ENCODE results near the gene SLC24A5.

The SLC24A5 gene
- 0 reads per million in 2 donors for total RNA-seq

DNA sequence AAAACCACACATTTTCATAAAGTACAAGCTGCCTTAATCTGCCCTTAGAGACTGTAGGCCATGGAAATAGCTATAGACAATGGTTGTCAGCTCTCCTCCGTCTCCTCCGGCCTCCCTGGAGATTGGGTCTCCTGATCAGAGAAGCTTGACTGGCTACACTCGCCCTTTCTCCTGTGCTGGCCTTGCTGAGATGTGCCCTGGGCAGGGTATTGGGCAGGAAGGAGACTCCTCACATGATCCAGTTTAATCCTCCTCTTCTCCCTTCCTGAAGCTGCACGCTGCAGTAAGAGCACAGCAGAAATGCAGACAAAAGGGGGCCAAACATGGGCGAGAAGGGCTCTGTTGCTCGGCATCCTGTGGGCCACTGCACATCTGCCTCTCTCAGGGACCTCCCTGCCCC, at the start of gene SLC24A5:
TSS of gene SLC24A5 (plus strand) at position 246 of the 400 bp plus-strand sequence. CDS start at position 301, 55 bp downstream.
- DNase-seq, result no peak

GRCh38 chr15:48072941-48073340, 47.8 kb upstream of the SLC24A5 start:
- DNase-seq, result no peak

- DNase-seq, result no peak
Measured at GRCh38 chr15:48073881-48074280, 46.9 kb upstream of the SLC24A5 start.

- no peak for DNase-seq
Measured at GRCh38 chr15:48076454-48076853, 44.3 kb upstream of the SLC24A5 start.

- no peak for DNase-seq
Measured at GRCh38 chr15:48077616-48078184, 43.1 kb upstream of the SLC24A5 start.

DNA sequence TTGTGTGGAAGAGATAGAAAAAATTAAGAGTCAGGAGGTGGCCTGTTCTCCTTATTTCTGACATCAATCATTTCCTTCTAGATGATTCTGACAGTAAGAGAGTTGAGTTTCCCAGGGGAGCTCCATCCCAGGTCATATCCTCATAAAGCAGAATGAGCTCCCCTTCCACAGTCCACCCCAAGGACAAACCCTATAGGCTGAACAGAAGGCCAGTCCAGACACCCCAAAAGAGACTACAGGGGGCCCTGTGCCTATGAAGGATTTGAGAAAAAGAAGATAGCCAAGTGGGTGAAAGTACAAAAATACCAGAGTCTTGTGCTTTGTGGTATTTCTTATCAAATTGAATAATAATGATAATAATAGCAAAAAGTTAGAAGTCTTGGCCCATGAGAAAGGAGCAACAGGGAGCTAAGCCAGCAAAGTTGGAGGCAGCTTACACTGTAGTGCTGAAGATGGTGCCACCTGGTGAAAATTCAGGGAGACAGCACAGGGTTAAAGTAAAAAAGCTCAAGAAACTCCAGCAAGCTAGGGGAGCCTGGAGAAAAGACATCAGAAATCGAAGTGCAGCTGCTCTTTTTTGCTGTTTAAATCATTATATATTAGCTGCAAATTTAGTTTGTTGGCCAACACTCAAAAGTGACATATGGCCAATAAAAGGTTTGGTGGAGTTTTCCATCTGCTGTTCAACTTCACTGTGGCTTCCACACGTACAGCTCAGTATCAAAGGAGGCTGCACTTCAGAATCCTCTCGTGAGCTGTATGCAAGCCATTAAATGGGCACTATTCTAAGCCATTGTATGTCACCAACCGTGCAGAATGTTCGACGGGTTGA, 35.8 kb upstream of the SLC24A5 start:
- DNase-seq, result no peak

DNA sequence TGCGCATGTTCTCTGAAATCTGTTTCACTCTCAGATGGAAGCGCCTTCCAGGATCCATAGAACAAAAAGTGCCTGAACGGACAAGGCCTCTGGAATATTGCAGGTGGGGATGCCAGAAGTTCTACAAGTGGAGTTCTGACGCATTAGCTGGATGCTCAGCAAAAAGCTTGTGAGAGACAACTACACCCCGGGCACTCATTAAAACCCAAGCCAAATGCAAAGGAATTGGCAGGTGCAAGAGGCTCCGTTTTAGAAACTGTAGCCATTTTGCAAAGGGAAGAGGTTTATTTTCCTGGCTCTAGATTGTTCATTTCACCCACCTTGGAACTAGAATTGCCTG, 35.2 kb upstream of the SLC24A5 start:
- no peak for DNase-seq

- no peak for DNase-seq
Measured at GRCh38 chr15:48086133-48086532, 34.7 kb upstream of the SLC24A5 start.

- DNase-seq, result no peak
Measured at GRCh38 chr15:48086576-48086975, 34.2 kb upstream of the SLC24A5 start.

DNA sequence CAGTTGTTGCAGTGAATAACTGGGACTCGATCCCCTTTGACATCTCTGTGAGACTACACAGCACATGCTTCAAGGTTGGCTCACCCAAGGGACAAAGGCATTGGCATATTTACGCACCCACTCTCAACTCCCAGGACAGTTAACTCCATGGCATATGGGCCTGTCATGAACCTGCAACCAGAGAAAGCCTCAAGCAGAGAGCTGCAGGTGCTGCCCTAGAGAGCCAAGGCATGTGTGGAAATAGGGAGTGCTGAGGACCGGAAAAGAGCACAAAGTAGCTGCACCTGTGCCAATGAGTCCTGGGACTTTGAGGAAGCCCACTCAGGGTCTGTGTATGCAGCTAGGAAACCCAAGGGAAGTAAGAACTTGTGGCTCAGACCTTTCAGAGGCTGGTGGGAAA, 32.9 kb upstream of the SLC24A5 start:
- no peak for DNase-seq

- no peak for DNase-seq
Measured at GRCh38 chr15:48089702-48090101, 31.1 kb upstream of the SLC24A5 start.

DNA sequence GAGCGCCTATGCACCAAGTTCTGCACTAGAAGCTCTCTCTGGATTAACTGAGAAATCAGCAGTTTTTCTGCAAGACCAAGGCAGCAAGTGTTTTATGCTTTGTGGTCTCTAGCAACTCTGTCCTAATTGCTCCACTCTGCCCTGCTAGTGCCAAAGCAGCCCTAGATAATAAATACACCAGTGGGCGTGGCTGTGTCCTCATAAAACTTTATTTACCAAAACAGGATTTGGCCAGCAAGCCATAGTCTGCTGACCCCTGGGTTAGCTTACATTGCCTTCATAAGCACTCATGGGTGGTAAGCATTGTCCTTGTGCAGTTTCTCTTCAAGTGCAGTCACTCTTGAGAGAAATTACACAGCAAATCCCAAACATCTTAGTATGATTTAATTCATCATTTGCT, 30.7 kb upstream of the SLC24A5 start:
- DNase-seq, result no peak

- no peak for DNase-seq
Measured at GRCh38 chr15:48090666-48091065, 30.1 kb upstream of the SLC24A5 start.

- DNase-seq, result no peak
Measured at GRCh38 chr15:48091522-48091921, 29.3 kb upstream of the SLC24A5 start.

- DNase-seq, result no peak
Measured at GRCh38 chr15:48096355-48096786, 24.4 kb upstream of the SLC24A5 start.

DNA sequence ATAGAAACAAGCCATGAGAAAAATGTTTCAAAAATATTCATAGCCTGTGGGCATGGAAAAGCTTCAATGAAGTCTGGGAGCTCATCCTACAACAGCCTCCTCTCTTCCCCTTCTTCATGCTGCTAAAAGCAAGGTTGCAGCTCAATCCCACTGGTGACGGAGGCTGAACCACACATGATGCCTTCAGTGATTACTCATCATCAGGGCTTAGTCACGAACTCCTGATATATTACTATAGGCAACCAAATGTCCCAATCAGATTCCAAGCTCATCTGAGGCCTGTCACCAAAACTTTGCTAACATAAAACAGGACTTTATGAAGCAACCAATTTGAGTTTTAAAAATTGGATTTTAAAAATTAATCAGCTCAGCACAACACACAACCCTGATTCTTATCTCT, 24.0 kb upstream of the SLC24A5 start:
- DNase-seq, result no peak

DNA sequence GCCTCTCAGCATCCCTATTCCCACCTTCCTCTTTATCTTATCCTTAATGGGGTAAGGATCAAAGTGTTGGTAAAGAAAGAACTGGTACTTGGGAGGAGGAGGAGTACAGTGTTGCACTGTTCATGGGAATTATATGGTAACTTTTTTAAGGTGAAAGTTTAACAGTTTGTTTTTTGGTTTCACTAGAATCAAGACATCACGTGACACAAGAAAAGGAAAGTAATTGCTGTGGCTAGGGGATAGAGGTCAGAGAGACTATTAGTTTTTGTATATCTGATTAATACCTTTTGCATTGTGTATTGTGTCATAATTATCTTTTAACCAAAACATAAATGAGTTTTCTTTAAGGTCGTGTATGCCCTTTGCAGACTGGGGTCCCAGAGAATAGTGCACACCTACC, 23.5 kb upstream of the SLC24A5 start:
- DNase-seq, result no peak

GRCh38 chr15:48101376-48101961, 19.3 kb upstream of the SLC24A5 start:
- DNase-seq, result no peak

- no peak for DNase-seq
Measured at GRCh38 chr15:48102167-48102566, 18.6 kb upstream of the SLC24A5 start.

DNA sequence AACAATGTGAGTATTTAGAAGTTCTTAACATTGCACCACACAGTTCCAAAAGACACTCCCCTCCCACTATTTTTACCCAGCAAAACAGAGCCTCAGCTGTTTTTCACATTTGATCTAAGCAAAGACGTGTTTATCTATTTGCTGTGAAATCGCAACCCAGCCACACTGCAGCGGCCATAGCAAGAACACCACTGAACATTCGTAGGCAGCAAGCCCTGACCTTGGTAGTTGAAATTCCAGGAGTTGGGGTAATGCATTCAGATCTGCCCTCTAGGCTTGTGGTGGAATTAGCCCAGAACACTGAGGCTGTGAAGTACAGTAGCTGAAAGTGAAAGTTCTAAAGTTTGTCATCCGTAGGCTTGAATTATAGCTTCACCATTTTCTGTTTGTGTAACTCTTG, 17.1 kb upstream of the SLC24A5 start:
- DNase-seq, result no peak

- no peak for DNase-seq
Measured at GRCh38 chr15:48105936-48106335, 14.9 kb upstream of the SLC24A5 start.

DNA sequence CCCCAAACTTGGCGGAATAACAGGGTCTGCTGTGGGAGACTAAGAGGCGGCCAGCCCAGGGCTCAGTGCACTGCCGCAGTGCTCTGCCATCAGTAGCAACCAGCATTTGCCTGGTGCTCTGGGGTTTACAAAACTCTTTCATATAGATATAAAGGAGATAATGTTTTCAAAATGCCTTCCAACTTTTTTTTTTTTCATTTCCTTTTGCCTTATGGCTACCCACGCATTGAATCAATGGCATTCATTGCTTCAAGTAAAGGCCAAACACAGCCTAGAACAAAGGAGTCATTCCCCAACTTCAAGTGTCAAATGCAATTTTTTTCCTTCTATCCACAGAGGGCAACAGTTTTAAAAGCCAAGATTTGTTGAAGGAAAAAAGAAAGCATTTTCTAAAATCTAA, 11.6 kb upstream of the SLC24A5 start:
- no peak for DNase-seq

DNA sequence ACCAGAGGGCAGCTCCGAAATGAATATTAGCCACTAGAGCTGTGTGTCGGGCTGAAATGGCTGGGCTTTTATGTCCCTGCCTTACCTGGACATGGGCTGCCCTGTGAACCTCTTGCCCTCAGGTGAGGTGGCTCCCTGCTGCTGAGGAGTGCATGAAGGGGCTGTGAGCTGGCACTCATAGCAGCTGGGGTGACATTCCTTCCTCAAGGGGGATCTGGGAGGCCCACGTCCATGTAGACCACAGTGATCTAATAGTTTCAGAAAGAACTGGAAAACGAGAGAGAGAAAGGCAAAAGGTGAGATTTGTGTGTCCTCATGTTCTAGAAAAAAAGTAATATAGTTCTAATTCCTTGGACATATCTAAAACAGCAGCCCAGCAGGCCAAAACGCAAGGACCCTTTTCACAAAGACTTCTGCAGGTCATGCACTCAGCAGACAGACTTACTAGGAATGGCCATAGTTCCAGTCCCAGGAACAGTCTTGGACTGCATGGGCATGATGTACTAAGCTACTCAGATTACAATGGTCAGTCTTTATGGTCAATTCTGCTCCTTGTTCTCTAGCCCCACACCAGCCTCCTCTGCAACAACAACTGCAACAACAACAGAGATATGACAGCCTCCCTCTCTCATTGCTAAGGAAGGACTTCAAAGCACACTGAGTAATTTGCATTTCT, 10.8 kb upstream of the SLC24A5 start:
- DNase-seq, result no peak

DNA sequence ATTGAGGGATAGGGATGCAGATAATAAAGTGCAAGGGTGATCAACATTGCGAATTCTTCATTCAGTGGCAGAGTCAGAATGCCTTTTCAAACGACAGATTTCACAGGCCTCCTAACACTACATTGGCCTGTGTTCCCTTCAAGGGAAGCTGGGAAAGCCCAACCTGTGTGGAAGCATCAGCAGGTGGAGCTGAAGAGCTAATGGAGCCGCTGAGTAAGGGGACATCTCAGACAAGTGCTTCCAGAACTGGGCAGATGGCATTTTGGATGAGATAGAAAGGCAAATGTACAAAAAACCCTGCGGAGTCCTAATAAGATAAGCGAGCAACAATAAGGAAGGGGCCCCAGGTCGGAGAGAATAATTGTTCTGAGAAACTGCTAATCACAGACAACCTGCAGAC, 8.5 kb upstream of the SLC24A5 start:
- no peak for DNase-seq

All from T-helper 9 cell (primary cell).